ENCODE data around the gene POLD3. TPM values are rescaled to one million over a fixed set of nuclear protein-coding genes. Genes with fewer than 3 reads are reported as not detected.

POLD3 gene
- total RNA-seq, 2 donors from 2014 or later = 9.3 to 13.8 TPM

DNA sequence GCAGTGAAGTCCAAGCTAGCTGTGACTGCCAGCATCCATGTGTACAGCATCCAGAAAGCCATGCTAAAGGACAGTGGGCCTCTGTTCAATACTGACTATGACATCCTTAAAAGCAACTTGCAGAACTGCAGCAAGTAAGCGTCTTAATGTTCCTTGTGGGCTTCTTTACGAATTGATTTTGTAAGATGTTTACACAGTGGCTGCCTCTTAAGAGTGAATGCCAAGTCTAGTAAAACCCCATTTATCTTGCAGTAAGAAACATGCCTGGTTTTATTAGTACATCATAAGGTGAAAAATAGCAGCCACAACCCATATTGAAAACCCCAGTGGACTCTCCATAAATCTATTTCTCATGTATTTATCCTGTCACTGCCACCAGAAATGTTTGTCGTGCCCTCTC is 20.5 kb downstream of the POLD3 start:
- WGBS, 2 donors = 58 to 61% methylated on average over 3 of the region's 3 CpGs
- TF ChIP-seq, protein P1, sequence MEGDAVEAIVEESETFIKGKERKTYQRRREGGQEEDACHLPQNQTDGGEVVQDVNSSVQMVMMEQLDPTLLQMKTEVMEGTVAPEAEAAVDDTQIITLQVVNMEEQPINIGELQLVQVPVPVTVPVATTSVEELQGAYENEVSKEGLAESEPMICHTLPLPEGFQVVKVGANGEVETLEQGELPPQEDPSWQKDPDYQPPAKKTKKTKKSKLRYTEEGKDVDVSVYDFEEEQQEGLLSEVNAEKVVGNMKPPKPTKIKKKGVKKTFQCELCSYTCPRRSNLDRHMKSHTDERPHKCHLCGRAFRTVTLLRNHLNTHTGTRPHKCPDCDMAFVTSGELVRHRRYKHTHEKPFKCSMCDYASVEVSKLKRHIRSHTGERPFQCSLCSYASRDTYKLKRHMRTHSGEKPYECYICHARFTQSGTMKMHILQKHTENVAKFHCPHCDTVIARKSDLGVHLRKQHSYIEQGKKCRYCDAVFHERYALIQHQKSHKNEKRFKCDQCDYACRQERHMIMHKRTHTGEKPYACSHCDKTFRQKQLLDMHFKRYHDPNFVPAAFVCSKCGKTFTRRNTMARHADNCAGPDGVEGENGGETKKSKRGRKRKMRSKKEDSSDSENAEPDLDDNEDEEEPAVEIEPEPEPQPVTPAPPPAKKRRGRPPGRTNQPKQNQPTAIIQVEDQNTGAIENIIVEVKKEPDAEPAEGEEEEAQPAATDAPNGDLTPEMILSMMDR (IDR thresholded peaks at IDR 0.05) = no peak
- TF ChIP-seq POLR2A (IDR thresholded peaks at IDR 0.05) = no peak
- Histone ChIP-seq H3K4me3 (no peak overlapping the region), H3K4me1 (peaks cover 37% of the 10 kb centered on the region), H3K27me3 (no peaks in the 10 kb centered on the region), H3K9me3 (no peaks in the 10 kb centered on the region), H3K27ac (peak overlapping the region in 1 of 4 donors; percentile 15), H3K36me3 (replicated peaks in 1 of 2; ENCODE audit: insufficient read depth in 1 of 2, low read depth in 2 of 2) (peaks cover 0 to 8% of the 10 kb centered on the region in 2 donors)
- intact Hi-C loops (cut with DNase I) = no loop called here
- DNase-seq (no peak), ATAC-seq (no peak)

DNA sequence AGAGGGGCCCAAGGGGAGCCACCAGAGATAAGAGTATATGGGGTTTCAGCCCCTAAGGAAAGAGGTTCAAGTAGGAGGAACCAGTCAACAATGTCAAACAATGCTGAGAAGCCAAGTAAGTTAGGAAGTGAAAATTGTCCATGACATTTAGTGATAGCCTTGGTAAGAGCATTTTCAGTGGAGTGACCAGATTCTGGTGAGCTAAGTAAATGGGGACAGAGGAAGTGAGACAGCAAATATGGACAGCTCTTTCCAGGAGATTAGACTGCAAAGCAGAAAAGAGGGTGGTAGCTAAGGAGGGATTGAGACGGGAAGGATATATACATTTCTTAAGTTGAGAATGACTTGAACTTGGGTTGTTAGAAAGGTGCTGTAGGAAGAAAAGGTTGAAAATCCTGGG is 22.9 kb downstream of the POLD3 start:
- 86 to 95% methylated on average over 1 of the region's 1 CpG for WGBS, 2 donors
- H3K27me3 ChIP-seq = no peaks in the 10 kb centered on the region
- peaks cover 0 to 8% of the 10 kb centered on the region in 2 donors for H3K36me3 ChIP-seq (replicated peaks in 1 of 2; ENCODE audit: insufficient read depth in 1 of 2, low read depth in 2 of 2)
- TF ChIP-seq, protein P1 (IDR thresholded peaks at IDR 0.05) = no peak
- no peak for TF ChIP-seq POLR2A (IDR thresholded peaks at IDR 0.05)
- peaks cover 53% of the 10 kb centered on the region for H3K4me1 ChIP-seq
- ATAC-seq = no peak
- peak overlapping the region in 2 of 4 donors; percentile 43 to 69 for H3K27ac ChIP-seq
- intact Hi-C loops (cut with DNase I) = no loop called here
- no peak overlapping the region for H3K4me3 ChIP-seq
- no peak for DNase-seq
- no peaks in the 10 kb centered on the region for H3K9me3 ChIP-seq

DNA sequence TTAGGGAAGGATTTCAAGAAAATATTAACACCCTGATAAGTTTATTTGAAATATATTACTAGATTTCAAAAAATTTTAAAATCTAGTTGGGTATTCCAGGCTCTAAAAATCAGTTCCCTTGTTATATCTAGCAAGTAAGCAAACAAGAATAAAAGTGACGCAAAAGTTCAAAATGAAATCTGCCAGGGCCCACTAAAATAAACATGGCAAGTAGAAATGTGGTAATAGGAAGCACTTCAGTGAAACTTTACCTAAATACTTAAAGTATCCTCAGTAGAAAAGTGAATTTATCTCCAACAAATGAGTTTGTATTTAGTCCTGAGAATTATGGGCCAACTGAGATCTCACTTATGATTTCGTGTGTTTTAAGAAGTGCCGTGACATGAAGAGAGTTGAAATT is 23.6 kb downstream of the POLD3 start:
- 74 to 75% methylated on average over 3 of the region's 3 CpGs for WGBS, 2 donors
- no peaks in the 10 kb centered on the region for H3K27me3 ChIP-seq
- peaks cover 53% of the 10 kb centered on the region for H3K4me1 ChIP-seq
- peaks cover 0 to 8% of the 10 kb centered on the region in 2 donors for H3K36me3 ChIP-seq (replicated peaks in 1 of 2; ENCODE audit: insufficient read depth in 1 of 2, low read depth in 2 of 2)
- intact Hi-C loops (cut with DNase I) = no loop called here
- ATAC-seq (no peak), DNase-seq (no peak)
- H3K4me3 ChIP-seq = no peak overlapping the region
- peak overlapping the region in 2 of 4 donors; percentile 67 to 69 for H3K27ac ChIP-seq
- no peak for TF ChIP-seq POLR2A (IDR thresholded peaks at IDR 0.05)
- TF ChIP-seq, protein P1 (IDR thresholded peaks at IDR 0.05) = no peak
- no peaks in the 10 kb centered on the region for H3K9me3 ChIP-seq

DNA sequence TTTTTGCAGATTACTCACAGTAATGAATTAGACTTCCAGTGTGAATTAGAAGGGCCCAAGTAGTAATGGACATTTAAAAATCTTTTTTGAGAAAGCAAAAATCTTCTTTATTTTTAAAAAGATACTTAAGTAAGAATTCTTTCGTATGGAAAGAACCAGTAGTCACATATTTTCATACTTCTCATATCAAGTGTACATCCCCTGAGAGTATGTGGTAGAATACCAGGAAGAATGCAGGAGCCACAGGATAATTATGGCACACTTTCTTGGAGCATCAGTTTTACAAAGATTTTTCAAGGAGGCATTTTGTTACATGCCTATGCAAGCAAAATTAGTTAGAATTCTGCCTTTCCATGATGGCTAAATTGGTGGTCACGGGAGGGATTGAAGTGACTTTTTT is 28.1 kb downstream of the POLD3 start:
- H3K36me3 ChIP-seq (replicated peaks in 1 of 2; ENCODE audit: insufficient read depth in 1 of 2, low read depth in 2 of 2) = peaks cover 0 to 1% of the 10 kb centered on the region in 2 donors
- H3K9me3 ChIP-seq = no peaks in the 10 kb centered on the region
- ATAC-seq = no peak

DNA sequence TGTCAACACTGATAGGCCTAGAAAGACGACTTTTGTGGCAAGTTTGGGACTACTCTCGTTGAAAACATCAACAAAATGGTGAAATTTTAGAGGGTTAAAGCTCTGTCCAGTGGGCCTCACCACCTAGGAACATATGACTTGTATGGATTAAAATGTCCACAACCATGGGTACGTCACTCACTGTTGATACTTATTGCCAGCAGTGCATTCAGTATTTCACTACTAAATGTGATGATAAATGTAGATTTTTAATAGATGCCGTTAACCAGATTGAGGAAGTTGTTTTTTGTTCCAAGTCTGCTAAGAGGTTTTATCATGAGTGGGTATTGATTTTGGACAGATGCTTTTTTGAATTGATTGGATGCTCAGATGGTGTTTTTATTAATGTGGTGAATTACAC is 33.7 kb downstream of the POLD3 start:
- Histone ChIP-seq H3K4me1 (no peaks in the 10 kb centered on the region), H3K36me3 (replicated peaks in 1 of 2; ENCODE audit: insufficient read depth in 1 of 2, low read depth in 2 of 2) (peaks cover 0 to 5% of the 10 kb centered on the region in 2 donors), H3K9me3 (no peaks in the 10 kb centered on the region), H3K27me3 (no peaks in the 10 kb centered on the region), H3K27ac (peak overlapping the region in 2 of 4 donors; percentile 9 to 43), H3K4me3 (no peak overlapping the region)
- ATAC-seq (peak; percentile 56), DNase-seq (no peak)
- intact Hi-C loops (cut with DNase I) = no loop called here
- TF ChIP-seq, protein P1 (IDR thresholded peaks at IDR 0.05) = no peak
- no peak for TF ChIP-seq POLR2A (IDR thresholded peaks at IDR 0.05)
- 59 to 61% methylated on average over 4 of the region's 4 CpGs for WGBS, 2 donors

More for the DNA sequence above, 28.1 kb downstream of the POLD3 start:
- Histone ChIP-seq H3K27me3 (no peaks in the 10 kb centered on the region), H3K27ac (no peak overlapping the region), H3K4me1 (peaks cover 39% of the 10 kb centered on the region), H3K4me3 (no peak overlapping the region)
- 88 to 92% methylated on average over 2 of the region's 2 CpGs for WGBS, 2 donors
- no peak for DNase-seq
- TF ChIP-seq, protein P1 (IDR thresholded peaks at IDR 0.05) = no peak
- TF ChIP-seq POLR2A (IDR thresholded peaks at IDR 0.05) = no peak
- intact Hi-C loops (cut with DNase I) = no loop called here

Measured in body of pancreas (tissue), 4 donors.